Spleen (tissue), 11 donors: ENCODE measurements around the gene TMBIM1. TPM values are rescaled to one million over a fixed set of nuclear protein-coding genes. Genes with fewer than 3 reads are reported as not detected.

Source experiments
- DNase-seq: peaks from one replicate; pipeline ENCODE4 v3.0.0-alpha.2; 2020
- H3K27ac ChIP-seq, 8 donors: fragments of 200-600 bp; sonication (generic) in 7 of 8; 1 replicate in 4 of 8; 2 replicates in 4 of 8; pipeline versions ENCODE4 v1.5.0 to v1.8.0; 2016 to 2021; ENCODE audit warnings: inconsistent platforms in 4 of 8, mild to moderate bottlenecking in 4 of 8, moderate library complexity in 1 of 8
- H3K27me3 ChIP-seq, 7 donors: fragments of 200-600 bp; sonication (generic) in 6 of 7; replicated peaks in 1 of 7; 1 replicate in 4 of 7; 2 replicates in 3 of 7; pipeline versions ENCODE4 v1.5.0 to v1.8.0; 2016 to 2021; ENCODE audit warnings: inconsistent platforms in 3 of 7, mild to moderate bottlenecking in 1 of 7
- H3K36me3 ChIP-seq, 6 donors: fragments of 200-600 bp; sonication (generic) in 5 of 6; 1 replicate in 4 of 6; 2 replicates in 2 of 6; pipeline versions ENCODE4 v1.5.0 to v1.8.0; 2016 to 2021; ENCODE audit warnings: inconsistent platforms in 2 of 6
- H3K4me1 ChIP-seq, 6 donors: fragments of 200-600 bp; sonication (generic) in 5 of 6; 1 replicate in 3 of 6; 2 replicates in 3 of 6; pipeline versions ENCODE4 v1.5.0 to v1.8.0; 2016 to 2021; ENCODE audit warnings: inconsistent platforms in 3 of 6
- H3K4me3 ChIP-seq, 8 donors: fragments of 200-600 bp; sonication (generic) in 7 of 8; 1 replicate in 4 of 8; 2 replicates in 4 of 8; pipeline versions ENCODE4 v1.5.0 to v1.8.0; 2016 to 2021; ENCODE audit warnings: inconsistent platforms in 4 of 8, mild to moderate bottlenecking in 4 of 8, moderate library complexity in 2 of 8
- H3K9me3 ChIP-seq, 8 donors: fragments of 200-600 bp; sonication (generic) in 7 of 8; 1 replicate in 4 of 8; 2 replicates in 4 of 8; pipeline versions ENCODE4 v1.5.0 to v1.8.0; 2016 to 2021; ENCODE audit warnings: inconsistent platforms in 4 of 8
- CTCF ChIP-seq, 11 experiments: fragments of 200-600 bp in 7 of 11; fragments of 450-650 bp in 4 of 11; sonication (generic) in 4 of 11; IDR thresholded peaks in 8 of 11; conservative IDR thresholded peaks in 3 of 11; 1 replicate in 7 of 11; 2 replicates in 4 of 11; pipeline versions ENCODE4 v1.4.0 to v1.8.0; 2016 to 2021; ENCODE audit warnings: antibody characterized with exemption in 11 of 11, inconsistent platforms in 4 of 11, mild to moderate bottlenecking in 1 of 11
- POLR2A ChIP-seq, 3 donors: fragments of 450-650 bp; IDR thresholded peaks; one replicate each; pipeline ENCODE4 v1.5.1; 2017; ENCODE audit warnings: antibody characterized with exemption in 3 of 3, mild to moderate bottlenecking in 1 of 3
- POLR2AphosphoS5 ChIP-seq, 3 donors: sonication (generic); formaldehyde crosslinking; IDR thresholded peaks; one replicate each; pipeline ENCODE4 v1.5.1; 2017; ENCODE audit warnings: antibody characterized with exemption in 3 of 3
- WGBS, 5 donors: extraction: QIAGEN DNeasy Blood & Tissue Kit in 3 of 5; methylation state at CpG; one replicate each; pipeline versions ENCODE4 v1.1.5 to v1.1.7; 2013 to 2018; 5-methylcytosine and 5-hydroxymethylcytosine counted together
- intact Hi-C: fragments of 100-400 bp; cut with DNase I; formaldehyde crosslinking; loops from one replicate; pipeline ENCODE4 v1.15.0; 2023; ENCODE audit warnings: low total_unique reads
- polyA plus RNA-seq, 3 donors: library from polyadenylated mRNA; stranded (reverse); fragments of 200-250 nt; gene quantifications; one replicate each; pipeline ENCODE4 v1.2.1, GENCODE V29; 2013
- total RNA-seq, 7 donors: library from RNA; depleted of rRNA in 3 of 7; stranded (reverse); fragments of >200 nt in 3 of 7; fragmentation: NEBNext Ultra II Directional in 4 of 7; extraction: Animal tissue kit (Norgen Biotek cat#: 25700) in 4 of 7; gene quantifications; one replicate each; pipeline versions ENCODE4 v1.1.0 to v1.2.1, GENCODE V29; 2016 to 2021
- donor health status: healthy with polysubstance abuse.
- donor health status: DM: no; HTN: no; CAD: no; lungs with moderate emphysema.
- donor health status: DM: no; HTN: no; CAD: no.
- donor health status: Bipolar disorder and iron deficiency.
- donor health status: healthy.
- donor health status: DM: no; HTN: no; CAD: no.
- donor health status: DM: yes; HTN: yes; CAD: no.

The TMBIM1 gene
- total and polyA plus RNA-seq, 10 donors = 17.2 to 121 (median 85.2) TPM

DNA sequence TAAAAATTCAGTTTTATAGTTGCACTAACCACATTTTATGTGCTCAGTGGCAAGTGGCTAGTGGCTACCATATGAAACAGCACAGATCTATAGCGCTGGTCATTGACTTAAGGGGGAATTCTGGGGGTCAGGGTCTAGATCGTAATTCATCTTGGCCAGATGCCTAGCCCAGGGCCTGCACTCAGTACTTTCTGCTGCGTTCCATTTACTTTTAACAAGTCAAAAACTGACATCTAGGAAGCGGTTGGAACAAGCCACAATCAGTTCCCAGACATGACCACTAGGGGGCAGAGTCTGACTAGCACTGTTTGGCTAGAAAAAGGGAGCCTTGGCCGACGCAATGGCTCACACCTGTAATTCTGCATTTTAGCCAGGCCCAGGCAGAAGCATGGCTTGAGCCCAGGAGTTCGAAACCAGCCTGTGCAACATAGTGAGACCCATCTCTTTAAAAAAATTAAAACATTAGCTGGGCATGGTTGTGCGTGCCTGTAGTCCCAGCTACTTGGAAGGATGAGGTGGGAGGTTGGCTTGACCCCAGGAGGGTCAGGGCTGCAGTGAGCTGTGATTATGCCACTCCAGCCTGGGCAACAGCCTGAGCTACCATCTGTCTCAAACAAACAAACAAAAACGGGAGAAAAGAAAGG is 9.0 kb upstream of the TMBIM1 start:
- 8 to 12% (median 10%) methylated on average over 9 of the region's 9 CpGs for WGBS, 5 donors
- no peaks in the 10 kb centered on the region for H3K36me3 ChIP-seq
- H3K27ac ChIP-seq = peak overlapping the region in 2 of 8 donors; percentile 26 to 30
- peaks cover 0 to 10% (median 7%) of the 10 kb centered on the region in 6 donors for H3K4me1 ChIP-seq
- H3K4me3 ChIP-seq = no peak overlapping the region
- TF ChIP-seq POLR2A (IDR thresholded peaks at IDR 0.05) = no peak
- peak; percentile 87 to 97 (median 96) for TF ChIP-seq CTCF (IDR thresholded peaks at IDR 0.05 in 8 of 11, conservative IDR thresholded peaks at IDR 0.05 in 3 of 11)
- TF ChIP-seq POLR2AphosphoS5 (IDR thresholded peaks at IDR 0.05) = peak in 1 of 3 donors; percentile 71
- H3K27me3 ChIP-seq = no peaks in the 10 kb centered on the region
- DNase-seq = peak; percentile 91
- no peaks in the 10 kb centered on the region for H3K9me3 ChIP-seq
- intact Hi-C loops = loop anchor here (5.0 kb wide), 1 partner anchor 56 kb away; the partner anchor contains the start of gene CATIP

DNA sequence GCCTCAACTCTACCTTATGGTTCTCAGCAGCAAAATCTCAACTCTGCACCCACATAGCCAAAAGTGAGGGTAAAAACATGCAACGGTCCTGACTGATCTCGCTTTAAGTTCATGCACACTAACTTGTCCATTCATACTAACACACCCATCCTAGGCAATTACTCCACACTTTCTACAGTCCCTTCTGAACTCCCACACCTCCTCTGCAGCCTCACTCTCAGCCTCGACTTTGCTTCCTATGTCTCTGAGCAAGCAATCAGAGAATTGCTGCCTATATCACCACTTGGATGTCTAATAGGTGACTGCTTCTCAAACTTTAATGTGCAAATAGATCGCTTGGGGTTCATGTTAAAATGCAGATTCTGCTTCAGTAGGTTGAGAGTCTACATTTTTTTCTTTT is 7.8 kb upstream of the TMBIM1 start:
- intact Hi-C loops = loop anchor here (5.0 kb wide), 1 partner anchor 57 kb away; the partner anchor contains the start of gene CATIP

GRCh38 chr2:218298314-218298875 is 6.1 kb upstream of the TMBIM1 start:
- DNase-seq = no peak
- intact Hi-C loops = loop anchor here (10.0 kb wide), 1 partner anchor 96 kb away; the partner anchor contains the start of gene CTDSP1
- 80 to 91% (median 87%) methylated on average over 6 of the region's 6 CpGs for WGBS, 5 donors

More for the DNA sequence above, 7.8 kb upstream of the TMBIM1 start:
- TF ChIP-seq CTCF (IDR thresholded peaks at IDR 0.05 in 8 of 11, conservative IDR thresholded peaks at IDR 0.05 in 3 of 11) (no peak), POLR2A (IDR thresholded peaks at IDR 0.05) (no peak), POLR2AphosphoS5 (IDR thresholded peaks at IDR 0.05) (no peak)
- no peak for DNase-seq
- H3K36me3 ChIP-seq = no peaks in the 10 kb centered on the region
- H3K4me1 ChIP-seq = peaks cover 0 to 12% (median 7%) of the 10 kb centered on the region in 6 donors
- H3K4me3 ChIP-seq = no peak overlapping the region
- H3K9me3 ChIP-seq = no peaks in the 10 kb centered on the region
- no peaks in the 10 kb centered on the region for H3K27me3 ChIP-seq
- WGBS, 5 donors = 83 to 93% (median 86%) methylated on average over 4 of the region's 4 CpGs
- no peak overlapping the region for H3K27ac ChIP-seq

More at GRCh38 chr2:218298314-218298875, 6.1 kb upstream of the TMBIM1 start:
- H3K4me1 ChIP-seq = peaks cover 0 to 30% (median 18%) of the 10 kb centered on the region in 6 donors
- no peak overlapping the region for H3K4me3 ChIP-seq
- H3K27ac ChIP-seq = no peak overlapping the region
- no peaks in the 10 kb centered on the region for H3K36me3 ChIP-seq
- H3K27me3 ChIP-seq = no peaks in the 10 kb centered on the region
- TF ChIP-seq POLR2A (IDR thresholded peaks at IDR 0.05) (no peak), CTCF (IDR thresholded peaks at IDR 0.05 in 8 of 11, conservative IDR thresholded peaks at IDR 0.05 in 3 of 11) (no peak), POLR2AphosphoS5 (IDR thresholded peaks at IDR 0.05) (no peak)
- H3K9me3 ChIP-seq = no peaks in the 10 kb centered on the region
